Measurements from ENCODE around the gene GPC6.

Gene GPC6

GRCh38 chr13:94192431-94192975 lies 965.9 kb downstream of the GPC6 start:
- TF ChIP-seq, protein P1, sequence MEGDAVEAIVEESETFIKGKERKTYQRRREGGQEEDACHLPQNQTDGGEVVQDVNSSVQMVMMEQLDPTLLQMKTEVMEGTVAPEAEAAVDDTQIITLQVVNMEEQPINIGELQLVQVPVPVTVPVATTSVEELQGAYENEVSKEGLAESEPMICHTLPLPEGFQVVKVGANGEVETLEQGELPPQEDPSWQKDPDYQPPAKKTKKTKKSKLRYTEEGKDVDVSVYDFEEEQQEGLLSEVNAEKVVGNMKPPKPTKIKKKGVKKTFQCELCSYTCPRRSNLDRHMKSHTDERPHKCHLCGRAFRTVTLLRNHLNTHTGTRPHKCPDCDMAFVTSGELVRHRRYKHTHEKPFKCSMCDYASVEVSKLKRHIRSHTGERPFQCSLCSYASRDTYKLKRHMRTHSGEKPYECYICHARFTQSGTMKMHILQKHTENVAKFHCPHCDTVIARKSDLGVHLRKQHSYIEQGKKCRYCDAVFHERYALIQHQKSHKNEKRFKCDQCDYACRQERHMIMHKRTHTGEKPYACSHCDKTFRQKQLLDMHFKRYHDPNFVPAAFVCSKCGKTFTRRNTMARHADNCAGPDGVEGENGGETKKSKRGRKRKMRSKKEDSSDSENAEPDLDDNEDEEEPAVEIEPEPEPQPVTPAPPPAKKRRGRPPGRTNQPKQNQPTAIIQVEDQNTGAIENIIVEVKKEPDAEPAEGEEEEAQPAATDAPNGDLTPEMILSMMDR (IDR thresholded peaks at IDR 0.05; ENCODE audit: poor library complexity, severe bottlenecking), result peak; percentile 38
- DNase-seq (ENCODE audit: low spot score), result no peak

GRCh38 chr13:94195715-94196114 lies 969.1 kb downstream of the GPC6 start:
- Histone ChIP-seq H3K27me3 (ENCODE audit: insufficient read depth, poor library complexity, severe bottlenecking) (no peaks in the 10 kb centered on the region), H3K36me3 (ENCODE audit: low read depth) (no peaks in the 10 kb centered on the region), H3K4me3 (ENCODE audit: severe bottlenecking) (no peak overlapping the region), H3K4me1 (ENCODE audit: insufficient read depth, poor library complexity, severe bottlenecking) (peaks cover 4% of the 10 kb centered on the region), H3K27ac (ENCODE audit: poor library complexity, severe bottlenecking) (no peak overlapping the region), H3K9me3 (ENCODE audit: severe bottlenecking) (no peaks in the 10 kb centered on the region)
- peak; percentile 86 for ATAC-seq (ENCODE audit: low read depth)
- TF ChIP-seq, protein P1 (IDR thresholded peaks at IDR 0.05; ENCODE audit: poor library complexity, severe bottlenecking), result no peak
- DNase-seq (ENCODE audit: low spot score), result no peak

More at GRCh38 chr13:94192431-94192975, 965.9 kb downstream of the GPC6 start:
- no peaks in the 10 kb centered on the region for H3K27me3 ChIP-seq (ENCODE audit: insufficient read depth, poor library complexity, severe bottlenecking)
- ATAC-seq (ENCODE audit: low read depth), result no peak
- no peak overlapping the region for H3K27ac ChIP-seq (ENCODE audit: poor library complexity, severe bottlenecking)
- no peaks in the 10 kb centered on the region for H3K36me3 ChIP-seq (ENCODE audit: low read depth)
- H3K4me3 ChIP-seq (ENCODE audit: severe bottlenecking), result no peak overlapping the region
- peaks cover 4% of the 10 kb centered on the region for H3K4me1 ChIP-seq (ENCODE audit: insufficient read depth, poor library complexity, severe bottlenecking)
- H3K9me3 ChIP-seq (ENCODE audit: severe bottlenecking), result no peaks in the 10 kb centered on the region

GRCh38 chr13:94196413-94196812 lies 969.8 kb downstream of the GPC6 start:
- H3K27ac ChIP-seq (ENCODE audit: poor library complexity, severe bottlenecking), result no peak overlapping the region
- peaks cover 4% of the 10 kb centered on the region for H3K4me1 ChIP-seq (ENCODE audit: insufficient read depth, poor library complexity, severe bottlenecking)
- H3K9me3 ChIP-seq (ENCODE audit: severe bottlenecking), result no peaks in the 10 kb centered on the region
- ATAC-seq (ENCODE audit: low read depth) (no peak), DNase-seq (ENCODE audit: low spot score) (no peak)
- no peaks in the 10 kb centered on the region for H3K27me3 ChIP-seq (ENCODE audit: insufficient read depth, poor library complexity, severe bottlenecking)
- H3K36me3 ChIP-seq (ENCODE audit: low read depth), result no peaks in the 10 kb centered on the region
- H3K4me3 ChIP-seq (ENCODE audit: severe bottlenecking), result no peak overlapping the region
- TF ChIP-seq, protein P1 (IDR thresholded peaks at IDR 0.05; ENCODE audit: poor library complexity, severe bottlenecking), result no peak

DNA sequence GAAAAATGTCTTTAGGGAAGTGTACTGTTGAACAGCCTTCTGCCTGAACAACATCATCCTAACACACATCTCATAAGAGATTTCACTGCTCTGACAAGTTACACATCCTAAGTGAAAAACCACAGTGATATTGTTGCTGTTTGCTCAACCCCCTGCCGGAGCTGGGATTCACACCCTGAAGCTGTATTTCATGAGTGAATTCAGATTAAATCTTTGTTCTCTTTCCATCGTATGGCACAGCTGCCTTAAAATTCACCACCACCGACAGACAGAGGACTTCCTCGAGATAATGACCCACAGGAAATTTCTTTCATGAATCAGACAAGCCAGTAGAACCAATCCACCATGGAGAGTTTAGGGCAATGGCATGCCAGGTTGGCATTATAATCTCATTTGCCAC lies 972.1 kb downstream of the GPC6 start:
- no peak overlapping the region for H3K4me3 ChIP-seq (ENCODE audit: severe bottlenecking)
- H3K27ac ChIP-seq (ENCODE audit: poor library complexity, severe bottlenecking), result no peak overlapping the region

DNA sequence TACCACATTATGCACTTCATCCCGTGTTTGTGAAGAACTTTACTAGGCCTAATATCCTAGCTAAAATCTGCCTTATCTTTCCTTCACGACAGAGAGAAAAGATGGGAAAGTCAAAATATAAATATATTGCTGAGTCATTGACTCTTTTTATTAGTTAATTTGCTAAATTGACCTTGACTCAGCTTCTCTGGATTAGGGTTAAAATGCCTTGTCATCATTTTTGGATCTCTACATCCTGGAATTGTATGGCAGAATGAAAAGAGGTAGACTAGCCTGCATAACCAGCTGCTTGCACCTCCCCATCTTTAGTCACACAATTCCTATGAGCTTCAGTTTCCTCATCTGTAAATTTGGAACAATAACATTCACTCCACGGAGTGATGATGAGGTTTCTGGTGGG lies 972.5 kb downstream of the GPC6 start:
- TF ChIP-seq, protein P1 (IDR thresholded peaks at IDR 0.05; ENCODE audit: poor library complexity, severe bottlenecking), result no peak
- DNase-seq (ENCODE audit: low spot score), result no peak

More for the DNA sequence above, 972.1 kb downstream of the GPC6 start:
- TF ChIP-seq, protein P1 (IDR thresholded peaks at IDR 0.05; ENCODE audit: poor library complexity, severe bottlenecking), result no peak
- Histone ChIP-seq H3K4me1 (ENCODE audit: insufficient read depth, poor library complexity, severe bottlenecking) (peaks cover 4% of the 10 kb centered on the region), H3K9me3 (ENCODE audit: severe bottlenecking) (no peaks in the 10 kb centered on the region), H3K36me3 (ENCODE audit: low read depth) (no peaks in the 10 kb centered on the region), H3K27me3 (ENCODE audit: insufficient read depth, poor library complexity, severe bottlenecking) (no peaks in the 10 kb centered on the region)
- DNase-seq (ENCODE audit: low spot score) (no peak), ATAC-seq (ENCODE audit: low read depth) (no peak)

More for the DNA sequence above, 972.5 kb downstream of the GPC6 start:
- no peak overlapping the region for H3K4me3 ChIP-seq (ENCODE audit: severe bottlenecking)
- ATAC-seq (ENCODE audit: low read depth), result no peak
- peaks cover 4% of the 10 kb centered on the region for H3K4me1 ChIP-seq (ENCODE audit: insufficient read depth, poor library complexity, severe bottlenecking)
- no peaks in the 10 kb centered on the region for H3K36me3 ChIP-seq (ENCODE audit: low read depth)
- H3K9me3 ChIP-seq (ENCODE audit: severe bottlenecking), result no peaks in the 10 kb centered on the region
- H3K27me3 ChIP-seq (ENCODE audit: insufficient read depth, poor library complexity, severe bottlenecking), result no peaks in the 10 kb centered on the region
- no peak overlapping the region for H3K27ac ChIP-seq (ENCODE audit: poor library complexity, severe bottlenecking)
